Left lobe of liver (tissue), 2 donors: ENCODE data around the gene MICALL2. TPM values are rescaled to one million over a fixed set of nuclear protein-coding genes. Genes with fewer than 3 reads are reported as not detected.

Source experiments
- ATAC-seq: fragments of 200-7000 bp; cut with Tn5 transposase; one replicate; pipeline ENCODE4 v1.9.1; 2020; ENCODE audit warnings: mild to moderate bottlenecking, moderate library complexity
- DNase-seq: peaks from one replicate; pipeline ENCODE4 v3.0.0-alpha.2; 2020; ENCODE audit warnings: low spot score
- total RNA-seq: library from RNA; stranded (reverse); gene quantifications from one replicate; pipeline ENCODE4 v1.2.1, GENCODE V29; 2021
- donor health status: DM: no; HTN: no; CAD: no; lungs with moderate emphysema.
- donor health status: DM: no; HTN: yes; CAD: no.

Gene MICALL2
- total RNA-seq, 1 donor from 2014 or later: 18.0 TPM

GRCh38 chr7:1421020-1421790 is 38.1 kb downstream of the MICALL2 start:
- DNase-seq (no peak), ATAC-seq (peak; percentile 28)

- DNase-seq (no peak), ATAC-seq (no peak)
Measured at GRCh38 chr7:1419688-1420087, 39.6 kb downstream of the MICALL2 start.

- DNase-seq: no peak
- ATAC-seq: no peak
Measured at GRCh38 chr7:1419310-1419634, 40.0 kb downstream of the MICALL2 start.

- DNase-seq: no peak
- no peak for ATAC-seq
Measured at GRCh38 chr7:1418505-1419309, 40.6 kb downstream of the MICALL2 start.

GRCh38 chr7:1415389-1415990 is 43.8 kb downstream of the MICALL2 start:
- DNase-seq (no peak), ATAC-seq (no peak)

GRCh38 chr7:1413936-1414639 is 45.2 kb downstream of the MICALL2 start:
- ATAC-seq (no peak), DNase-seq (no peak)

GRCh38 chr7:1412322-1413261 is 46.7 kb downstream of the MICALL2 start:
- ATAC-seq: peak; percentile 96
- peak; percentile 76 for DNase-seq

- ATAC-seq: no peak
- DNase-seq: no peak
Measured at GRCh38 chr7:1411414-1411813, 47.9 kb downstream of the MICALL2 start.

- ATAC-seq (no peak), DNase-seq (no peak)
Measured at GRCh38 chr7:1410992-1411391, 48.3 kb downstream of the MICALL2 start.

- ATAC-seq (no peak), DNase-seq (no peak)
Measured at GRCh38 chr7:1409555-1409954, 49.7 kb downstream of the MICALL2 start.

GRCh38 chr7:1408466-1408865 is 50.8 kb downstream of the MICALL2 start:
- DNase-seq (no peak), ATAC-seq (no peak)

GRCh38 chr7:1407892-1408291 is 51.4 kb downstream of the MICALL2 start:
- ATAC-seq (no peak), DNase-seq (no peak)

GRCh38 chr7:1404898-1405548 is 54.2 kb downstream of the MICALL2 start:
- DNase-seq (no peak), ATAC-seq (no peak)

GRCh38 chr7:1404460-1404809 is 54.8 kb downstream of the MICALL2 start:
- ATAC-seq (no peak), DNase-seq (no peak)

- DNase-seq (no peak), ATAC-seq (no peak)
Measured at GRCh38 chr7:1403638-1404459, 55.4 kb downstream of the MICALL2 start.

- DNase-seq (no peak), ATAC-seq (no peak)
Measured at GRCh38 chr7:1402791-1403637, 56.3 kb downstream of the MICALL2 start.

- ATAC-seq: no peak
Measured at GRCh38 chr7:1402110-1402790, 57.0 kb downstream of the MICALL2 start.

More at GRCh38 chr7:1402110-1402790, 57.0 kb downstream of the MICALL2 start:
- no peak for DNase-seq
